IgD-negative memory B cell (primary cell): ENCODE measurements around the gene ALPL. TPM values are rescaled to one million over a fixed set of nuclear protein-coding genes. Genes with fewer than 3 reads are reported as not detected.
A peak's percentile ranks its signal among the peaks of the same experiment; 100 is the strongest.
"Not testable (repeated sequence)": the region's sequence is repeated elsewhere in the genome, so short reads cannot be mapped to it uniquely, and the experiment has no call there.

Experiments
- H3K27ac Mint-ChIP-seq, 3 donors: one replicate each; pipeline ENCODE4 v1.8.0; 2020 to 2022; ENCODE audit warnings: mild to moderate bottlenecking in 3 of 3, mixed read lengths in 3 of 3, moderate library complexity in 1 of 3
- H3K27me3 Mint-ChIP-seq: one replicate; pipeline ENCODE4 v1.8.0; 2021; ENCODE audit warnings: mixed read lengths
- H3K36me3 Mint-ChIP-seq: one replicate; pipeline ENCODE4 v1.8.0; 2020; ENCODE audit warnings: mild to moderate bottlenecking, mixed read lengths
- H3K4me1 Mint-ChIP-seq, 3 donors: one replicate each; pipeline ENCODE4 v1.8.0; 2020 to 2022; ENCODE audit warnings: mixed read lengths in 3 of 3, mild to moderate bottlenecking in 1 of 3
- H3K4me3 Mint-ChIP-seq, 4 donors: one replicate each; pipeline ENCODE4 v1.8.0; 2020 to 2022; ENCODE audit warnings: mild to moderate bottlenecking in 4 of 4, mixed read lengths in 4 of 4, moderate library complexity in 3 of 4
- H3K9me3 Mint-ChIP-seq, 3 donors: one replicate each; pipeline ENCODE4 v1.8.0; 2020 to 2021; ENCODE audit warnings: mixed read lengths in 3 of 3, mild to moderate bottlenecking in 1 of 3
- polyA plus RNA-seq: library from polyadenylated mRNA; unstranded; fragments of 300-500 nt; fragmentation: Illumina TruSeq; gene quantifications from one replicate; pipeline ENCODE4 v1.2.3, GENCODE V29; 2021

ALPL gene
- 1.4 TPM for polyA plus RNA-seq

DNA sequence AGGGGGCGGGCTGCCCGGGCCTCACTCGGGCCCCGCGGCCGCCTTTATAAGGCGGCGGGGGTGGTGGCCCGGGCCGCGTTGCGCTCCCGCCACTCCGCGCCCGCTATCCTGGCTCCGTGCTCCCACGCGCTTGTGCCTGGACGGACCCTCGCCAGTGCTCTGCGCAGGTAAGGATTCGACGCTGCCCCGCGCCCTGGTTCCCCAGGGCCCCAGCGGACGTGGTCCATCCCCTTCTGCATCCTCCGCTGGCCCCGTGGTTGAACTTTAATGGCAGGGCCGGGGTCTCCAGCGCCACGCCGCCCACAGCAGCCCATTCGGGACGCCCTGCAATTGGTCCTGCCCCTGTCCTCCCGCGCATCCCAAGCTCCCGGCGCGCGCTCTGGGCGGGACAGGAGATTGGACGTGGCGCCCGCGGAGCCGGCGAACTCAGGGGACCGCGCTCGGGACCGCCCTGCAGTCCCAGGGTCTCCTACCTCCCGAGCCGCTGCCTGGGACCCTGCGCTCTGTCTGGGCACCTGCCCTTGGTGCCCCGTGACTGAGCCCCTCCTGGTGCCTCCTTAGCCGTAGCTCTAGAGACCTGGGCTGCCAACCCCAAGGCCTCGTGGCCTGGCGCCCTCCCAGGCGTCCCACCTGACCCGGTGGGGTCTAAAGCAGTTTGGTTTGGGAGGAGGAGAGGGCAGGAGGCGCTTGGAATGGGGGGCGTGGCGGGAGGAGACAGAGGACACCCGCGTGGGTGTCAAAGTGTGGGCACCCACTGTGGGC is at the start of gene ALPL:
TSS of gene ALPL (plus strand) at position 73 of the 762 bp plus-strand sequence. CDS start 44,659 bp downstream, outside the sequence.
- H3K9me3 Mint-ChIP-seq, result no peaks in the 10 kb centered on the region

GRCh38 chr1:21465127-21465526 is 44.1 kb upstream of the ALPL start:
- not testable (repeated sequence) for H3K9me3 Mint-ChIP-seq, H3K27me3 Mint-ChIP-seq, H3K4me3 Mint-ChIP-seq, H3K4me1 Mint-ChIP-seq, H3K27ac Mint-ChIP-seq, H3K36me3 Mint-ChIP-seq

More for the DNA sequence above, at the start of gene ALPL:
- peaks cover 21% of the 10 kb centered on the region for H3K27me3 Mint-ChIP-seq
- H3K27ac Mint-ChIP-seq, result peak within 1 kb of the TSS in 2 of 3 donors; percentile 55 to 84
- peaks cover 6% of the 10 kb centered on the region for H3K36me3 Mint-ChIP-seq
- H3K4me1 Mint-ChIP-seq, result peaks cover 18 to 27% (median 24%) of the 10 kb centered on the region in 3 donors
- H3K4me3 Mint-ChIP-seq, result peak within 1 kb of the TSS; percentile 60 to 97 (median 86)

DNA sequence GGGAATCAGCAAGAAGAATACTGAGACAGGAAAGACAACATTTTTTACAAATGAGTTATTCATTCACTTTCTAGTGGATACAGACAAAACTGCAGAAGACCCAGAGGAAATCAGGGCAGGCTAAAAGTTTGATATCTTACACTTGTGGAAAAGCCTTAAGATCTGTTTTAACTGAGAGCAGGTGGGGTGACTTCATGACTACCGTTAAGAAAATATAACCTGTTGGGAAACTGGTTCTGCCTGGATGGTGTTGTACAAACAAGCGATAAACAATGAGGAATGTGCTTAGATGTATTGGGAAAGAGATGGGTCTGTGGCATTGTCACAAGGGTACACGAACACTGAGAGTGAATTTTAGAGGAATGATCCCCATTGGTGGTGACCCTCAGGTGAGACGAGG is 41.3 kb upstream of the ALPL start:
- H3K9me3 Mint-ChIP-seq, H3K4me1 Mint-ChIP-seq, H3K27me3 Mint-ChIP-seq, H3K4me3 Mint-ChIP-seq, H3K36me3 Mint-ChIP-seq: not testable (repeated sequence)
- peak overlapping the region in 1 of 3 donors; percentile 50 for H3K27ac Mint-ChIP-seq

GRCh38 chr1:21468599-21468998 is 40.6 kb upstream of the ALPL start:
- Mint-ChIP-seq H3K27me3 (no peaks in the 10 kb centered on the region), H3K4me1 (no peaks in the 10 kb centered on the region), H3K27ac (no peak overlapping the region), H3K36me3 (peaks cover under 1% of the 10 kb centered on the region), H3K9me3 (no peaks in the 10 kb centered on the region), H3K4me3 (no peak overlapping the region)

GRCh38 chr1:21469581-21469980 is 39.6 kb upstream of the ALPL start:
- Mint-ChIP-seq H3K36me3 (peaks cover 4% of the 10 kb centered on the region), H3K4me1 (no peaks in the 10 kb centered on the region), H3K27ac (no peak overlapping the region), H3K27me3 (no peaks in the 10 kb centered on the region), H3K4me3 (no peak overlapping the region), H3K9me3 (no peaks in the 10 kb centered on the region)

GRCh38 chr1:21472861-21473260 is 36.4 kb upstream of the ALPL start:
- no peak overlapping the region for H3K27ac Mint-ChIP-seq
- no peak overlapping the region for H3K4me3 Mint-ChIP-seq

DNA sequence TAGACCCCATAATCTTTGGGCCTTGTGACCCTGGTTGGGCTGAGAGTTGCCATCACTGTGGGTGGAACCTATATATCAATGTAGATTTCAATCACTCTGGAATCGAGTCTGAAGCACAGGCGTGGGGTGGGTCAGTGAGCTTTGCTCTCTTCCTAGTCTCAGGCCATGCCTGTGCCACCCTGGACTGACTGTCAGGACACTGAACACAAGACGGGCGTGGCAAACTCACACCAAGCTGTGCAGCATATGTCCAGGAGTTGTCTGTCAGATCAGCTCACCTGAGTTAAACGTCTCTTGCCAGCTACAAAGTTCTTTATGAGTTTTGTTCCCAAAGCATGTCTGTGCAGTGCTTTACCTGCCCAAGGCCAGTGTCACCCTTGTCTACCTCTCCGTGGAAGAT is 30.9 kb upstream of the ALPL start:
- H3K4me3 Mint-ChIP-seq, result no peak overlapping the region
- no peaks in the 10 kb centered on the region for H3K4me1 Mint-ChIP-seq
- H3K27ac Mint-ChIP-seq, result no peak overlapping the region
- peaks cover 14% of the 10 kb centered on the region for H3K36me3 Mint-ChIP-seq
- no peaks in the 10 kb centered on the region for H3K27me3 Mint-ChIP-seq
- no peaks in the 10 kb centered on the region for H3K9me3 Mint-ChIP-seq

More at GRCh38 chr1:21472861-21473260, 36.4 kb upstream of the ALPL start:
- Mint-ChIP-seq H3K4me1 (no peaks in the 10 kb centered on the region), H3K9me3 (no peaks in the 10 kb centered on the region), H3K27me3 (no peaks in the 10 kb centered on the region), H3K36me3 (peaks cover 8% of the 10 kb centered on the region)

GRCh38 chr1:21483881-21484280 is 25.3 kb upstream of the ALPL start:
- not testable (repeated sequence) for H3K9me3 Mint-ChIP-seq, H3K27ac Mint-ChIP-seq, H3K27me3 Mint-ChIP-seq, H3K4me3 Mint-ChIP-seq, H3K36me3 Mint-ChIP-seq, H3K4me1 Mint-ChIP-seq

GRCh38 chr1:21489146-21489545 is 20.1 kb upstream of the ALPL start:
- no peak overlapping the region for H3K4me3 Mint-ChIP-seq
- H3K4me1 Mint-ChIP-seq, result peaks cover 0 to 8% (median 5%) of the 10 kb centered on the region in 3 donors
- no peaks in the 10 kb centered on the region for H3K36me3 Mint-ChIP-seq
- peaks cover 0 to 3% (median 0%) of the 10 kb centered on the region in 3 donors for H3K9me3 Mint-ChIP-seq
- peaks cover 5% of the 10 kb centered on the region for H3K27me3 Mint-ChIP-seq
- H3K27ac Mint-ChIP-seq, result no peak overlapping the region

DNA sequence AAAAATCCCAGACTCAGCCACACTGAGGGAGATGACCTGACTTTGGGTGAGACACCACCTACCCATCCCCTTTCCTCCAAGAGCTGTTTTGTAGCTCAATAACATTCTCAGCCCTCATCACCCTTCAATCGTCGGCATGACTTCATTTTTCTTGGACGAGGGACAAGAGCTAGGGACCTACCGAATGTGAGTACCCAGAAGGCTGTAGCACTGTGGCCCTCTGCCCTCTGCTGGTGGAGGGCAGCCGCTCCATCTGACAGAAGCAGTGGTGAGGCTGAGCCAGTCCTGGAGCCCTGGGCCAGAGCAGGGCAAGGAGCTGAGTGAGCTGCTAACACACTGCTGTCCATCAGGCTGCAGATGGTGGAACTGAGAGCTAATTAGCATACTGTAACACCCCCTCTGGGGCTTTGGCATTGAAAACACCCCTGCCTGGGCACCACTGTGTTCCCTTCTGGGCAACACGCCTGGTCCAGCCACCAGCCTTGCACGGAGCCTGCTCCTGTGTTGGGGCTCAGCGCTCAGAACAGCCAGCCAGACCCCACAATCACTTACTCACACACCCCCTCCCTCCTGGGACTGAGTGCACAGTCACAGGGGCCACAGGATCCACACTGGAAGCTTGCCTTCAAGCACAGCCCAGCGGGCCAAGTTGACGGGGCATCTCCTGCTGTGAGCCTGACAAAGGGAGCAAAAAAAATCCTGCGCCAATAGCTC is 18.3 kb upstream of the ALPL start:
- Mint-ChIP-seq H3K9me3 (peaks cover 0 to 3% (median 0%) of the 10 kb centered on the region in 3 donors), H3K4me3 (peak overlapping the region in 1 of 4 donors; percentile 28), H3K27me3 (peaks cover 7% of the 10 kb centered on the region), H3K4me1 (peaks cover 3 to 10% (median 5%) of the 10 kb centered on the region in 3 donors), H3K27ac (no peak overlapping the region), H3K36me3 (no peaks in the 10 kb centered on the region)

DNA sequence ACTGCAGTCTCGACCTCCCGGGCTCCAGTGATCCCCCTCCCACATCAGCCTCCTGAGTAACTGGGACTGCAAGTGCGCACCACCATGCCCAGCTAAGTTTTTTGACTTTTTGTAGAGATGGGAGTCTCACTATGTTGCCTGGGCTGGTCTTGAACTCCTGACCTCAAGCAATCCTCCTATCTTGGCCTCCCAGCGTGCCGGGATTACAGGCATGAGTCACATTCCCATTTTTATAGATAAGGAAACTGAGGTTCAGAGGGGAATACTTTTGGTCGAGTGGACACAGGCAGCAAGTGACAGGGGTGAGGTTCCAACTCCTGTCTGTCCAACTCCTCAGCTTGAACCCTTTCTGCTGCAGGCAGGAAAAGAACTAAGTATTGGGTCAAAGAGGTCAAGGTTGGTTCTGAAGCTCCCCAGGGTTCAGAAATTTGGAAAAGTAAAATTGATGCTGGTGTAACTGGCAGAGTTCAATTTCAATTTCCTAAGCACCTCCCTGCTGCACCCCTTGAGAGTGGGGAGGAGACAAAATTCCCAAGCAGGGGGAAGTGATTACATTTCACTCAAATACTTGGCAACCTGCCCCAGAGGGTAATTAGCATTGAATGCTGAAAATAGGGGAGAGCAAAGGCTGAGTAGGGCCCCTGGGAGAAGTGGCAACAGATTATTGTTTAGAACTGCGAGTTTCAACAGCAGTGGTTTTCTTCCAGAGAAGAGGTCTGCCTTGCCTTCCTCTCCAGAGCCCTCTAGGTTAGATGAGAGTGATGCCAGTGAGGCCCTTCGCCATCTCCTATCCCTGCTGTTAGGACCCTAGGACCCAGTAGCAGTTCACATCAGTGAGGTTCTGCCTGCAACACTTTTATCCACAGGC is 17.5 kb upstream of the ALPL start:
- Mint-ChIP-seq H3K9me3 (peaks cover 0 to 3% (median 0%) of the 10 kb centered on the region in 3 donors), H3K4me3 (peak overlapping the region in 1 of 4 donors; percentile 28), H3K4me1 (peaks cover 3 to 10% (median 5%) of the 10 kb centered on the region in 3 donors), H3K27me3 (peaks cover 7% of the 10 kb centered on the region), H3K36me3 (no peaks in the 10 kb centered on the region), H3K27ac (no peak overlapping the region)

- Mint-ChIP-seq H3K27ac (no peak overlapping the region), H3K4me3 (no peak overlapping the region), H3K4me1 (peaks cover 3 to 10% (median 5%) of the 10 kb centered on the region in 3 donors), H3K9me3 (peaks cover 0 to 3% (median 0%) of the 10 kb centered on the region in 3 donors), H3K36me3 (no peaks in the 10 kb centered on the region), H3K27me3 (peaks cover 8% of the 10 kb centered on the region)
These were observed 16.9 kb upstream of the ALPL start for GRCh38 chr1:21492356-21492625.

- peaks cover 0 to 3% (median 0%) of the 10 kb centered on the region in 3 donors for H3K9me3 Mint-ChIP-seq
- H3K4me3 Mint-ChIP-seq, result no peak overlapping the region
- peaks cover 0 to 3% (median 2%) of the 10 kb centered on the region in 3 donors for H3K4me1 Mint-ChIP-seq
- H3K27ac Mint-ChIP-seq, result no peak overlapping the region
- peaks cover 6% of the 10 kb centered on the region for H3K27me3 Mint-ChIP-seq
- no peaks in the 10 kb centered on the region for H3K36me3 Mint-ChIP-seq
These were observed 15.0 kb upstream of the ALPL start for GRCh38 chr1:21494196-21494595.

DNA sequence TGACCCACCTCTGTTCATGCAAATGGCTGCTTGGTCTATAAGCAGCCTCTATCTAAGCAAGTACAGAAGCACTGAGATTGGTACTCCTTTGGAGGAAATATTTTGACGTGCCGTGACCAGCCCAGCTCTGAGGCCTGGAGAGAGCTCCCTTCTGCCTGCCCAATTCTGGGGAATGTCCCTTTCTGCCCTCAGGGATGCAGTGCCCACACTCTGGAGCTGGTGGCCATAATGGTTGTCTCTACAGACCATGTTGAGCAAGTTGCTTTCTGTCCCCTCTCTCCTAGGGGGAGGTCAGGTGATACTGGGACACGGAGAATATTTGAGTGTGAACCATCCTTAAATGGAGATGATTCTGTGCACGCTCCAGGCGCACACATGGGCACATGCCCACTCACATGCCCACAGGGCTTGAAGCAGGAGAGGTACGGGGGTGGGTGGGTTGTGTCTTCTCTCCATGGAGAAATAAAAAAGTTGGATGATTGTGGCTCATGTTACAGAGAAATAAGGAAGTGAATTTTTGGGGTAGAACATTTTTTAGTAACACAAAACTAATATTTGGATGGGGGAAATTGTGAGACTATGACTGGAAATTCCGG is 13.9 kb upstream of the ALPL start:
- H3K27me3 Mint-ChIP-seq, result peaks cover 5% of the 10 kb centered on the region
- H3K27ac Mint-ChIP-seq, result no peak overlapping the region
- no peak overlapping the region for H3K4me3 Mint-ChIP-seq
- peaks cover 0 to 3% (median 0%) of the 10 kb centered on the region in 3 donors for H3K9me3 Mint-ChIP-seq
- H3K4me1 Mint-ChIP-seq, result peaks cover 0 to 3% (median 2%) of the 10 kb centered on the region in 3 donors
- H3K36me3 Mint-ChIP-seq, result no peaks in the 10 kb centered on the region

DNA sequence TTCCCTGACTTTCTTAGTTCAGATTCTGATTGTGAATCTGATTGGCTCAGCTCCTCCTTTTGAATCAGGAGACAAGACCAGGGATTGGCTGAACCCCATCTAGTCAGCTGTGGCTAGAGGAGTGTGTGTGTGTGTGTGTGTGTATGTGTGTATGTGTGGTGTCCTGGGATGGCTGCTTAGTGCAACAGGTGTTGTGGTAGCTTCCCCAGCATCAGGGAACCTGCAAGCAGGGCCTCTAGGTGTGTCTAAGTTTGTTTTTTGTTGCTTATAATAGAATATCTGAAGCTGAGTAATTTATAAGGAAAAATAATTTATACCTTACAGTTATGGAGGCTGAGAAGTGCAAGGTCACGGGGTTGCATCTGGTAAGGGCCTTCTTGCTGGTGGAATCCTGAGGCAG is 13.2 kb upstream of the ALPL start:
- Mint-ChIP-seq H3K27me3 (peaks cover 5% of the 10 kb centered on the region), H3K36me3 (no peaks in the 10 kb centered on the region), H3K4me1 (peaks cover 0 to 3% (median 2%) of the 10 kb centered on the region in 3 donors), H3K4me3 (no peak overlapping the region), H3K9me3 (no peaks in the 10 kb centered on the region), H3K27ac (no peak overlapping the region)
